Liver (tissue), 3 donors: ENCODE data around the gene ABTB2.

ENCODE experiments used
- GABPA ChIP-seq, 2 donors: IDR thresholded peaks in 1 of 2; conservative IDR thresholded peaks in 1 of 2; 2 replicates each; pipeline ENCODE4 v1.6.1; 2016; ENCODE audit warnings: antibody characterized with exemption in 2 of 2, mild to moderate bottlenecking in 1 of 2, moderate library complexity in 1 of 2
- HNF4A ChIP-seq, 2 donors: conservative IDR thresholded peaks; 2 replicates each; pipeline ENCODE4 v1.6.1; 2016; ENCODE audit warnings: antibody characterized with exemption in 2 of 2, mild to moderate bottlenecking in 2 of 2
- JUND ChIP-seq, 2 donors: IDR thresholded peaks; 2 replicates each; pipeline ENCODE4 v1.6.1; 2016; ENCODE audit warnings: antibody characterized with exemption in 2 of 2
- RAD21 ChIP-seq, 2 donors: IDR thresholded peaks; 2 replicates each; pipeline ENCODE4 v1.6.1; 2016; ENCODE audit warnings: antibody characterized with exemption in 2 of 2, mild to moderate bottlenecking in 2 of 2
- RXRA ChIP-seq, 2 donors: IDR thresholded peaks; 2 replicates each; pipeline ENCODE4 v1.6.1; 2017 to 2018; ENCODE audit warnings: antibody characterized with exemption in 2 of 2, mild to moderate bottlenecking in 1 of 2
- TAF1 ChIP-seq: conservative IDR thresholded peaks from 2 replicates; pipeline ENCODE4 v1.6.1; 2016; ENCODE audit warnings: antibody characterized with exemption, mild to moderate bottlenecking
- TF ChIP-seq, protein P1 (sequence below): fragments of 150-350 bp; IDR thresholded peaks from 2 replicates; pipeline ENCODE4 v1.5.1; 2017; ENCODE audit warnings: improper control_type of control experiment, low read depth, low read length; ENCODE audit not compliant: missing input control
- TF ChIP-seq, protein P2 (sequence below): IDR thresholded peaks from 2 replicates; pipeline ENCODE4 v1.6.1; 2016; ENCODE audit warnings: antibody characterized with exemption
- TF ChIP-seq, protein P3 (sequence below): IDR thresholded peaks from 2 replicates; pipeline ENCODE4 v1.6.1; 2016; ENCODE audit warnings: antibody characterized with exemption
- TF ChIP-seq, protein P4 (sequence below): IDR thresholded peaks from 2 replicates; pipeline ENCODE4 v1.6.1; 2016; ENCODE audit warnings: antibody characterized with exemption, mild to moderate bottlenecking
- TF ChIP-seq, protein P5 (sequence below): IDR thresholded peaks from 2 replicates; pipeline ENCODE4 v1.6.1; 2016; ENCODE audit warnings: antibody characterized with exemption
- donor health status: healthy.
- donor health status: healthy.

DNA sequence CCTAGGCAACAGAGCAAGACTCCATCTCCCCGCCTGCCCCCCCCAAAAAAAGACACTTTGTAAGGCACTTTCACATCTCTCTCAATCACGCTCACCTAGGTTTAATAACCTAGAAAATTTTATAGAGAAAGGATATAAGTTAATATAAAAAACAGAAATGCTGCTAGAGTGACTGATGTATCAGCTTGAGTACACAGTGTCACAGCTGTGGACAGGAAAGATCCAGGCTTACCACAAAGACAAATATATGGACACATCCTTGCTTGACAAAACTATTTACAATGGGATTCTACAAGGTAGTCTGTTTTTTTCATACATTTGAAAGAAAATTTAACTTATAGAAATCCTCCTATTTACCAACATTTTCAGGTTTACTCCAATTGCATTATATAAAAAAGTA lies 96.7 kb downstream of the ABTB2 start:
- TF ChIP-seq, protein P1, sequence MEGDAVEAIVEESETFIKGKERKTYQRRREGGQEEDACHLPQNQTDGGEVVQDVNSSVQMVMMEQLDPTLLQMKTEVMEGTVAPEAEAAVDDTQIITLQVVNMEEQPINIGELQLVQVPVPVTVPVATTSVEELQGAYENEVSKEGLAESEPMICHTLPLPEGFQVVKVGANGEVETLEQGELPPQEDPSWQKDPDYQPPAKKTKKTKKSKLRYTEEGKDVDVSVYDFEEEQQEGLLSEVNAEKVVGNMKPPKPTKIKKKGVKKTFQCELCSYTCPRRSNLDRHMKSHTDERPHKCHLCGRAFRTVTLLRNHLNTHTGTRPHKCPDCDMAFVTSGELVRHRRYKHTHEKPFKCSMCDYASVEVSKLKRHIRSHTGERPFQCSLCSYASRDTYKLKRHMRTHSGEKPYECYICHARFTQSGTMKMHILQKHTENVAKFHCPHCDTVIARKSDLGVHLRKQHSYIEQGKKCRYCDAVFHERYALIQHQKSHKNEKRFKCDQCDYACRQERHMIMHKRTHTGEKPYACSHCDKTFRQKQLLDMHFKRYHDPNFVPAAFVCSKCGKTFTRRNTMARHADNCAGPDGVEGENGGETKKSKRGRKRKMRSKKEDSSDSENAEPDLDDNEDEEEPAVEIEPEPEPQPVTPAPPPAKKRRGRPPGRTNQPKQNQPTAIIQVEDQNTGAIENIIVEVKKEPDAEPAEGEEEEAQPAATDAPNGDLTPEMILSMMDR = no peak
- TF ChIP-seq GABPA (IDR thresholded peaks at IDR 0.05 in 1 of 2, conservative IDR thresholded peaks at IDR 0.05 in 1 of 2) (no peak), JUND (IDR thresholded peaks at IDR 0.05) (no peak), TAF1 (no peak), RXRA (IDR thresholded peaks at IDR 0.05) (no peak), HNF4A (conservative IDR thresholded peaks at IDR 0.05) (no peak), RAD21 (IDR thresholded peaks at IDR 0.05) (no peak)
- TF ChIP-seq, protein P2, sequence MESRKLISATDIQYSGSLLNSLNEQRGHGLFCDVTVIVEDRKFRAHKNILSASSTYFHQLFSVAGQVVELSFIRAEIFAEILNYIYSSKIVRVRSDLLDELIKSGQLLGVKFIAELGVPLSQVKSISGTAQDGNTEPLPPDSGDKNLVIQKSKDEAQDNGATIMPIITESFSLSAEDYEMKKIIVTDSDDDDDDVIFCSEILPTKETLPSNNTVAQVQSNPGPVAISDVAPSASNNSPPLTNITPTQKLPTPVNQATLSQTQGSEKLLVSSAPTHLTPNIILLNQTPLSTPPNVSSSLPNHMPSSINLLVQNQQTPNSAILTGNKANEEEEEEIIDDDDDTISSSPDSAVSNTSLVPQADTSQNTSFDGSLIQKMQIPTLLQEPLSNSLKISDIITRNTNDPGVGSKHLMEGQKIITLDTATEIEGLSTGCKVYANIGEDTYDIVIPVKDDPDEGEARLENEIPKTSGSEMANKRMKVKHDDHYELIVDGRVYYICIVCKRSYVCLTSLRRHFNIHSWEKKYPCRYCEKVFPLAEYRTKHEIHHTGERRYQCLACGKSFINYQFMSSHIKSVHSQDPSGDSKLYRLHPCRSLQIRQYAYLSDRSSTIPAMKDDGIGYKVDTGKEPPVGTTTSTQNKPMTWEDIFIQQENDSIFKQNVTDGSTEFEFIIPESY = no peak
- TF ChIP-seq, protein P3, sequence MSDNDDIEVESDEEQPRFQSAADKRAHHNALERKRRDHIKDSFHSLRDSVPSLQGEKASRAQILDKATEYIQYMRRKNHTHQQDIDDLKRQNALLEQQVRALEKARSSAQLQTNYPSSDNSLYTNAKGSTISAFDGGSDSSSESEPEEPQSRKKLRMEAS = no peak
- TF ChIP-seq, protein P4, sequence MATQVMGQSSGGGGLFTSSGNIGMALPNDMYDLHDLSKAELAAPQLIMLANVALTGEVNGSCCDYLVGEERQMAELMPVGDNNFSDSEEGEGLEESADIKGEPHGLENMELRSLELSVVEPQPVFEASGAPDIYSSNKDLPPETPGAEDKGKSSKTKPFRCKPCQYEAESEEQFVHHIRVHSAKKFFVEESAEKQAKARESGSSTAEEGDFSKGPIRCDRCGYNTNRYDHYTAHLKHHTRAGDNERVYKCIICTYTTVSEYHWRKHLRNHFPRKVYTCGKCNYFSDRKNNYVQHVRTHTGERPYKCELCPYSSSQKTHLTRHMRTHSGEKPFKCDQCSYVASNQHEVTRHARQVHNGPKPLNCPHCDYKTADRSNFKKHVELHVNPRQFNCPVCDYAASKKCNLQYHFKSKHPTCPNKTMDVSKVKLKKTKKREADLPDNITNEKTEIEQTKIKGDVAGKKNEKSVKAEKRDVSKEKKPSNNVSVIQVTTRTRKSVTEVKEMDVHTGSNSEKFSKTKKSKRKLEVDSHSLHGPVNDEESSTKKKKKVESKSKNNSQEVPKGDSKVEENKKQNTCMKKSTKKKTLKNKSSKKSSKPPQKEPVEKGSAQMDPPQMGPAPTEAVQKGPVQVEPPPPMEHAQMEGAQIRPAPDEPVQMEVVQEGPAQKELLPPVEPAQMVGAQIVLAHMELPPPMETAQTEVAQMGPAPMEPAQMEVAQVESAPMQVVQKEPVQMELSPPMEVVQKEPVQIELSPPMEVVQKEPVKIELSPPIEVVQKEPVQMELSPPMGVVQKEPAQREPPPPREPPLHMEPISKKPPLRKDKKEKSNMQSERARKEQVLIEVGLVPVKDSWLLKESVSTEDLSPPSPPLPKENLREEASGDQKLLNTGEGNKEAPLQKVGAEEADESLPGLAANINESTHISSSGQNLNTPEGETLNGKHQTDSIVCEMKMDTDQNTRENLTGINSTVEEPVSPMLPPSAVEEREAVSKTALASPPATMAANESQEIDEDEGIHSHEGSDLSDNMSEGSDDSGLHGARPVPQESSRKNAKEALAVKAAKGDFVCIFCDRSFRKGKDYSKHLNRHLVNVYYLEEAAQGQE = no peak
- TF ChIP-seq, protein P5, sequence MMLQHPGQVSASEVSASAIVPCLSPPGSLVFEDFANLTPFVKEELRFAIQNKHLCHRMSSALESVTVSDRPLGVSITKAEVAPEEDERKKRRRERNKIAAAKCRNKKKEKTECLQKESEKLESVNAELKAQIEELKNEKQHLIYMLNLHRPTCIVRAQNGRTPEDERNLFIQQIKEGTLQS = no peak
